ENCODE data around the gene SYNE1.

Gene SYNE1

DNA sequence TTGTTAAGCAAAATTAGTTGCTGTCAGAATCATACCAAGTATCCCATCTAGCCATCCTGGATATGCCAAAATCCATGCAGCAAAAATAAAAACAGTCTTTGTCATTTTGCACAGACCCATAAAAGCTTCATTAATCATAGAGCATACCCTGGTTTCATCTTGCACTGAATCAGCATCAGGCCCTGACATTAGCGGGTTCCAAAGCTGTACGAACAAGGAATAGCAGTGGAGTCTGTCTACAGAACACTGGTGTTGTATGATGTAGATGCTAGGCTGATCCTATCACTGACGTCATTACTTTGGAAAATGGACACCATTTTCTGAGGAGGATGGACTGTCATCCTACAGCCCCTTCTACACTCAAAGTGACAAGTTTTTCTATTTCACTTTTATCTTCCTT, 514.1 kb downstream of the SYNE1 start:
- no peak for DNase-seq

DNA sequence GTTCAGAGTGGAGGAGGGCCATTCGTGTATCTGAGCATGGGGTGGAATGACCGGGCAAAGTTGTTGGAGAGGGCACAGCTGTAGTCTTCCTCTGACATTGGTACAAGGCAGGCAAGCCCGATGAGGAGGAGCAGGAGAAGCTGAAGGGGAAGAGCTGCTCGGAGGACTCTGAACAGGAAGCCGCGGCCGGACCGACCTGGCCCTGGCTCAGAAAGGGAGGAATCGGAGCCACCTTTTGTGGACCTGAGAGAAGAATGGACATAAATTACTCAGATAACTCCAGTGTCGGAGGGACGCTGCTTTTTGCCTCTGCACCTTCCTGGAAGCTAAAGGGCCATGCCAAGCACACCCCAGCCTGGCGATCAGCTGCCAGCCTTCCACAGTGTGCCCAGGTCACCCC, 514.7 kb downstream of the SYNE1 start:
- DNase-seq, result no peak

DNA sequence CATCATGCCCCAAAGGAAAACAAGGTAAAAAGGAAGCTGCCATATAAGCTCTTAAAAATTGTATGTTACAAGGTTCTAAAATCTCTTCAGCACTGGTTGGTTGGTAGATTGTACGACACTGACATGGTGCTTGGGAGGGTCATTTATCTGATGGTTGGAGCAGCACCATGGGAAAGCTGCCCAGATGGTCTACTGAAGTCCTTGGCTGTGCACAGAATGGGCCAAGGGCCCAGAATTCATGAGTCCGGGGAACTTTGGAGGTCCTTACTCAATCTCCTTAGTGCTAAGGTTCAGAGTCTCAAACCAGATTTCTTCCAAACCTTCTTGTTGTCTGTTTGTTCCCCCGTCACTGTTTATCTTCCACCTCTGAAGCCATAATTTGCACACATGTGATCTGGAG, 515.3 kb downstream of the SYNE1 start:
- no peak for DNase-seq

DNA sequence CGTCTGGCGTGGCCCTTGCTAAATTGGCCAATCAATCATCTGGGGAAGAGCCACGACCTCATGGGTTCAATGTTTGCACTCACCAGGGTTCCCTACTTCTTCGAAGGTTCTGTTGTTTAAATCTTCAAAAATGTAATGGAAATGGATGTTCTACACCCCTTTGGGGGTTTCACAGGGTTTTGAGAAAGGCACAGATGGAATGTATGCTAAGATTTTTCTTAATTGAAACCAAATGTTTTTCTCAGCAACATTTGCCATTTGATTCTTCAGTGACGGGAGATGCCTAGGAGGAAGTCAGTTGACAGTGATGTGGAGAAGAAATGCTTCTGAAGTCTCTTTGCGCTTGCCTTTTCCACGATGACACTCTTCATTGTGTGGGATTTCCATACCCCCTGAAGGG, 517.3 kb downstream of the SYNE1 start:
- no peak for DNase-seq

DNA sequence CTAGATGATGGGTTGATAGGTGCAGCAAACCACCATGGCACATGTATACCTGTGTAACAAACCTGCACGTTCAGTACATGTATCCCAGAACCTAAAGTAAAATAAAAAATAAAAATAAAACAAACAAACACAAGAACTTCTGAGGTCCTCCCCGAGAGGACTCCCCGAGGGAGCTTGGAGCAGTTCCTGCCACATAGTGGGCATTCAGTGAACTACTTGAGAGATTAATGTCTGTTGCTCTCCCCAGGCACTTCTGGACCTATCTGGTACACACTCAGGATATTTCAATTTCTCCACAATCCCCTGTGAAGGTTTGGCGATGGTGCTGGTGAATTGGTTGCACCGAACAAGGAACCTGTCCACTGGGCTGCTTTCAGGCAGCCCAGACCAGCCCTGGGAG, 518.5 kb downstream of the SYNE1 start:
- DNase-seq, result peak; percentile 6

DNA sequence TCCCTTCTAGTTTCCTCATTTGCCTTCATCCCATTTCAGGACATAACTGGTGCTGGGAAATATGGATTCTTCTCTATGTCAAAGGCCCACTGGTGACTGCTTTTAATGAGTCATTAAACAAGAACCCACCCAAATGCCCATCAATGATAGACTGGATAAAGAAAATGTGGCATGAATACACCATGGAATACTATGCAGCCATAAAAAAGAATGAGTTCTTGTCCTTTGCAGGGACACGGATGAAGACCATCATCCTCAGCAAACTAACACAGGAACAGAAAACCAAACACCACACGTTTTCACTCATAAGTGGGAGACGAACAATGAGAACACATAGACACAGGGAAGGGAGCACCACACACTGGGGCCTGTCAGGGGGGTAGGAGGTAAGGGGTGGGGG, 518.9 kb downstream of the SYNE1 start:
- no peak for DNase-seq

DNA sequence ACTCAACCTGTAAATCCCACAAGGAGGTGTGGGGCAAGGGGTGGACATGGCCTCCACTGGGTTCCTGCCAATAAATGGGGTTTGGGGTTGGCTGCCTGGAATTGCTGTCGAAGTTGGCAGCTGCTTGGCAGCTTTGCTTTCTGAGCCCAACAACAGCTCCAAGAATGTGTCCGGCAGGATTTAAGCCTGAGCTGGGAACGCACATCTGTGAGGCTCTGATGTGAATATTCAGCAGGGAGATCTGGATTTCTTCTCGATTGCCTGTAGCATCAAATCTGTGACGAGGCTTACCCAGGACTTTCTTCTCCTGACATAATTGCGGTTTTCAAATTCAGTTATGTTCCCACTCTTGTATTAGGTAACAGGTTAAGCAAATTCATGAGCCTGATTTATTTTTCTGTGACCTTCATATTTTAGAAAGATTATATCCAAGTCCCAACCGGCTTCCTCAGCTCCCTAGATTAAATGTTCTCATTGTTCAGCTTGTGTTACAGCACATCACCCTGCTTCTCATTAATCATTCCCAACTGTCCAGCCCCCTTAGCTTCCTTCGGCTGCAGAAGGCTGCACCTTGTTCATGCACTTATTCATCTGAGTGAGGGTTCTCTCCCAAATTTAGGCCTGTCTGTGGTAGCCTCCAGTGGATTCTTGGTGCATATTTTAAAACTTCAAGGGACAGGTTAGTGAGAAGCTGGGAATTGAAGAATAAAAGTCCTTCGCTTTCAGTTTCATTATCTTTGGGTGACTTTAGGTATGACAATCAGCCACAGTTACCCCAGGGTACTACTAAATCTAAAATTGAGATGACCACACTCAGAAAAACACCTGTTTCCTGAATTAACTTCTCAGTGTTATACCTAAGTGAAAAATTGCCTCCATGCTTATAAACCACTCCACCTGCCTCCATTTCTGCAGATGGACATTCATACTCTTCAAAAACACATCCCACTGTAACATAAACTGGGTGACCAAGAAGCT, 519.7 kb downstream of the SYNE1 start:
- no peak for DNase-seq

DNA sequence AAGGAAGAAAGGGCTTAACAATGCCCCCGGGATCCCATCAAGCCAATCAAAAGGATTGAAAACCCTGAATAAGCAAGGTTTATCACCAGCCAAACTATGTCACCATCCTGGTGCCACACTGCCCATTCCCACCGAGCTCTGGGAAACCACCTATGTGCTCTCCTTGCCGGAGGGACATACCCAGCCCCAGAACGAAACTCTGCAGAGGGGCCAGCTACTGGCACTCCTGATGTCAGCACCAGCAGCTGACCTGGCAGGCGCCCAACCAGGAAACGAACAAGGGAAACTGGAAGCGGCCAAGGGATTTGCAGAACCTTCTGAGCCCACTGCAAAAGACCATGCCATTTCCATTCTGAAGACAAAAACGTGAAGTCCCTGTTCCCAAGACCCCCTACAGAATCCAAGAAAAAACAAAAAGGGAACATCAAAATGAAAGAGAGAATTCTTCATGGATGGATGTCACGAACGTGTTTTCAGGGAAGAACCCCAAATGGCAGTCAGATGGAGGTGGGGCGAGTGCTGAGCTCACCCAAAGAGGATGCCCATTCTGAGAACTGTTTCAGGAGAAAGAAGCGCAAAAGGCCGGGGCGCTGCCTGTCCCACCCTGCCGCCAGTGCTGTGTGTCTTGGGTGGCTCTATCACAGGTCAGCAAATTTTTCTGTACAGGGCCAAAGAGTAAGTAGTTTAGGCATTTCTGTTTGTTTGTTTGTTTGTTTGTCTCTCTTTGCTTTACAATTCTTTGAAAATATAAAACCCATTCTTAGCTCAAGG, 524.5 kb downstream of the SYNE1 start:
- DNase-seq, result no peak

DNA sequence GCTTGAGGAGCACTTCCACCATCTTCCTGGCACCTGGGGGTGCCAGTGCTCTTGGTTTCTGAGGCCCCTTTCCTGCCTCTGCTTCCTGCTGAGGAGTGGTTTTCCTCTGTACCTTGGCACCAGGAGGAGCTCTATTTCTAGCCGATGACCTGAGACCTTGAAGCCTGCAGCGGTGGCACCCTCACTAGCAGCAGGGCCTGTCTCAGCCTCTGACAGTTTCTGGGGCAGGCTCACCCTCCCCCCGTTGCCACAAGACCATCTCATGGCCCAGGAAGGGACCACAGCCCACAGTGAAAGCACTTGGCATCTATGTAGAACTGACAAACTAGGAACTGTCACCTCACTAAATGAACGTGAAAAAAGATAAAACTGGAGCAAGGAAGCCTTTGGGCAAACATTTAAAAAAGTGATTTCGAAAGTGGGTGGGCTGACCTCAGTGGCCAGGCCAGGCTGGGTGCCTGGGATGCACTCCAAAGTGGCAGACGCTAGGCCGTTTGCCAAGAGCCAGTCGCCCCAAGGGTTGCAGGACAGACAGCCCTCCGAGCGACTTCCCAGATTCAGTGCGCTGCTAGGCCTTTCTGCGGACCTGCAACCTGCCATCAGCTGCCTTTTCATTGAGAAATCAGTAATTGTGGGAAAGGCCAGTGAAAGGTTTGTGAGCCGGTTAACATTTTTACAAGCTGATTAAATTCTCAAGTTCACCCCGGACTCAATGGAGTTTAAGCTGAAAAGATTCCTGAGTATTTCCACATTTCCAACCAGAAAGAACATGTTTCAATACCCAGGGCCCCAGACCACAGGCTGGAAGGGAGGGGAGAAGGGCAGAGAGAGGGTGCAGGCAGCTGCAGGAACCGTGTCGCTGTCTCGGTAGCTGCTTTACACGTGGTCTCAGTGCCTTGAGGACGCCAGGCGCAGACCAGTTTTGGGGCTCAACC, 526.0 kb downstream of the SYNE1 start:
- DNase-seq, result no peak

DNA sequence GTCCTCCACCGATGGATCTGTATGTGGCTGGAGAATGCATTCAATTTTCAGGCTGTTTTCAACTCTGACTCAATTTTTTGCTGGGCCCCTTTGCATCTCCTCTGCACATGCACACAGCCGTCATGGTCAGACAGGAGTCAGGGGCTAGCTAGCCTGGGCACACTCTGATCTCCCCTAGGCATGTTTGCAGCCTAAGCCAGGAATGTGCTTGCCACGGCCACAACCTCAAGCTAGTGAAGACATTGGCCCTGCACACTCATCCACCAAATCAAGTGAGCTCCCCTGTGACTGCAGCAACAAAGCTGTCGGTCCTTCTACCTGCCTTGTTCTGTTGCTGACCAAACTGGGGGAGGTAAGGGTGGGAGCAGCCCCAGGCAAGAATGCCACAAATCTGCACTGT, 529.2 kb downstream of the SYNE1 start:
- no peak for DNase-seq

DNA sequence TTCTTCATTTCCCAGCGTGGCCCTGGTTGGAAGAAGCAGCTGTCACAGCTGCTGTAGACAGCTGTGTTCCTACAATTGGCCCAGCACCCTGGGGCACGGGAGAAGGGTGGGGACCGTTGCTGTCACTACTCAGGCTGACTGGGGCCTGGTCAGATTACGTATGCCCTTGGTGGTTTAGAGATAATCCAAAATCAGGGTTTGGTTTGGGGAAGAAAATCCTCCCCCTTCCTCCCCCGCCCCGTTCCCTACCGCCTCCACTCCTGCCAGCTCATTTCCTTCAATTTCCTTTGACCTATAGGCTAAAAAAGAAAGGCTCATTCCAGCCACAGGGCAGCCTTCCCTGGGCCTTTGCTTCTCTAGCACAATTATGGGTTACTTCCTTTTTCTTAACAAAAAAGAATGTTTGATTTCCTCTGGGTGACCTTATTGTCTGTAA, 537.0 kb downstream of the SYNE1 start:
- peak; percentile 43 for DNase-seq

DNA sequence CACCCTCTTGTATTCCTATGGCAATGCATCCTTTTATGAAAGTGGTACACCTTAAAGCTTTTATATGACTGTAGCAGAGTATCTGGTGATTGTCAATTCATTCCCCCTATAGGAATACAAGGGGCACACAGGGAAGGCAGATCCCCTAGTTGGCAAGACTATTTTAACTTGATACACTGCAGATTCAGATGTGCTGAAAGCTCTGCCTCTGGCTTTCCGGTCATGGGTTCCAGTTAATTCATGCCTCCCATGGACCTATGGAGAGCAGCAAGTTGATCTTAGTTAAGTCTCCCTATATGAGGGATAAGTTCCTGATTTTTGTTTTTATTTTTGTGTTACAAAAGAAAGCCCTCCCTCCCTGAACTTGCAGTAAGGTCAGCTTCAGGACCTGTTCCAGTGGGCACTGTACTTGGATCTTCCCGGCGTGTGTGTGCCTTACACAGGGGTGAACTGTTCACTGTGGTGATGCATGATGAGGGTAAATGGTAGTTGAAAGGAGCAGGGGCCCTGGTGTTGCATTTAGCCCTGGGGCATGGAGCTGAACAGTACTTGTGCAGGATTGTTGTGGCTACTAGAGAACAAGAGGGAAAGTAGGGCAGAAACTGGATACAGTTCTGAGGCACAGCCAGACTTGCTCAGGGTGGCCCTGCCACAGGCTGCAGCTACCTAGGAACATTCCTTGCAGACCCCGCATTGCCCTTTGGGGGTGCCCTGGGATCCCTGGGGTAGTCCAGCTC, 537.5 kb downstream of the SYNE1 start:
- DNase-seq, result no peak

DNA sequence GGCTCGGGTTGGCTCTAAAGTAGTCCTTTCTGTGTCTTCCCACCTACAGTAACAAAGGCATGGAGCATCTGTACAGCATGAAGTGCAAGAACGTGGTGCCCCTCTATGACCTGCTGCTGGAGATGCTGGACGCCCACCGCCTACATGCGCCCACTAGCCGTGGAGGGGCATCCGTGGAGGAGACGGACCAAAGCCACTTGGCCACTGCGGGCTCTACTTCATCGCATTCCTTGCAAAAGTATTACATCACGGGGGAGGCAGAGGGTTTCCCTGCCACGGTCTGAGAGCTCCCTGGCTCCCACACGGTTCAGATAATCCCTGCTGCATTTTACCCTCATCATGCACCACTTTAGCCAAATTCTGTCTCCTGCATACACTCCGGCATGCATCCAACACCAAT, 538.5 kb downstream of the SYNE1 start:
- no peak for DNase-seq

DNA sequence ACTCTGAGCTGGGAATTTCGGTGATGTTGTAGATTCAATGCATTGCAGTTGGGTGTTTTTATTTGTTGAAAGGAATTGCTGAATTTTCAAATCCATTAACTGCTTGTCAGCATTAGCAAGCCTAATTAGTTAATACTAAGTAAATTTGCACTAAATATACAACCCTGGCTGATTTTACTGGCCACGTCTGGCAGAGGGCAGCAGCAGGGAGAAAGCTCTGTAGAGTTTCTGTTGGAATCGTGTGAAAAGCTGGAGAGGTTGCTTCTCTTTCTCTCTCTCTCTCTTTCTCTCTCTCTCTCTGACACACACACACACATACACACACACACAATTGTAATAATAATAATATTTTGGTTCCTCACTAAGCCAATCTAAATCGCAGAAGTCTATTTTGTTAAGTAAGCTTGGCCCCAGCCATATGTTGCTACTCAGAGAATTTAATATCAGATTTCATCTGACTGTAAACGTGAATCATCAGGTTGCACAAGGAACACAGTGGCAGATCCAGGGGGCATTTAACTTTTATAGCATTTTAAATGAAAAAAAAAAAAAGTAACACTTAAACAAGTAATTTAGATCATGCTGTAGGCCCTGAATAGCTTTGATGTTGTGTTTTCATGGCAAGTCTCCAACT, 540.2 kb downstream of the SYNE1 start:
- no peak for DNase-seq

DNA sequence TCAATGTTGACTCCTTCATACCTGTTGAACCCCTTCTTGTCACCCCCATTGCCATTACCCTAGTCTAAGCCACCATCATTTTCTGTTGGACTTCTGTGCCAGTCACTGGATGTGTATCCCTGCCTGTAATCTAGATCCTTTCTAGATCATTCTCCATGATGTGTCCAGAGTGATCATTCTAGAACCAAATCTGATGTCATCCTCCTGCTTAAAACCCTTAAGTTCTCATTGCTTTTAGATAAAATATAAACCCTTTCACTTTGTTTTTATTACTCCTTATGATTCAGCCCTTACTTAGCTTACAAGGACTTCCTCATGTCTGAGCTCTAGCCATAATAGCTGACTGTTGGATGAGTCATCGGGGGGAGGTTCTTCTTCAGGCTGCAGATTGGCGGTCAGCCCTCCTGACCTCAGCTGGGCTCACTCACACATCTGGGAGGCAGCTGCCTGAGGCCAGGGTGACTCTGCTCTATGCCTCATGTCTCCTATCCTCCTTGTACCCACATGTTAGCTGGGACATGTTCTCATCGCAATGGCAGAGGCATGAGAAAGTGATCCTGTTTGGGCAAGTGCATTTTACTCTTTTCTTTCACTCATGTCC, 542.1 kb downstream of the SYNE1 start:
- peak; percentile 66 for DNase-seq

DNA sequence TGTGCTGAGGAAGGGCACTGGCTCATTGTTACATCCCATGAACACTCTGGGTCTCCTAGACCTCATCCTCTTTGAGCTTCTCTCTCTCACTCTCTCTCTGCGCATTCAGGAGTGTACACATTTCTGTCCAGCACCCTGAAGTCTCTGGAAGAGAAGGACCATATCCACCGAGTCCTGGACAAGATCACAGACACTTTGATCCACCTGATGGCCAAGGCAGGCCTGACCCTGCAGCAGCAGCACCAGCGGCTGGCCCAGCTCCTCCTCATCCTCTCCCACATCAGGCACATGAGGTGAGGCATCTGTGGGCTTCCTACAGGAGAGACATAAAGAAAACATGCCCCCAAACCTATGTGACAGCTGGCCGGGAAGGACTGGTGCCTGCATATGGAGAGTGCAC, 542.9 kb downstream of the SYNE1 start:
- DNase-seq, result no peak

DNA sequence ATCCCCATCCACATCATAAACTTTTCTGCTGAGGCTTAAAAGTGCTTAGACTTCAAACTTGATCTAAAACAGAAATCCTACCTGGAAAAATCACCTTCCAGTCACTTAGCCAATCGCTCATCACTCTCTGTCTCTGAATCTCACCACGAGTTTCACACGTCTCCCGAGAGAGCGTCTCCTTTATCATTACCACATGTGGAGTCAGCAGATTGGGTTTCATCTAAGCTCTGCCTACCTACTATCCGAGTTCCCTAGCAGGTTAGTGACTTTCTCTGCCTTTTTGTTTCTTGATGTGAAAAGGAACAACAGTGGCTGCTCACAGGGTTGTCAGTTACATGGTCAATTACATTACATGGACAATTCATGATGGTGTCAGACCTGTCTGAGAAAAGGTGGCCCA, 543.5 kb downstream of the SYNE1 start:
- DNase-seq, result no peak

DNA sequence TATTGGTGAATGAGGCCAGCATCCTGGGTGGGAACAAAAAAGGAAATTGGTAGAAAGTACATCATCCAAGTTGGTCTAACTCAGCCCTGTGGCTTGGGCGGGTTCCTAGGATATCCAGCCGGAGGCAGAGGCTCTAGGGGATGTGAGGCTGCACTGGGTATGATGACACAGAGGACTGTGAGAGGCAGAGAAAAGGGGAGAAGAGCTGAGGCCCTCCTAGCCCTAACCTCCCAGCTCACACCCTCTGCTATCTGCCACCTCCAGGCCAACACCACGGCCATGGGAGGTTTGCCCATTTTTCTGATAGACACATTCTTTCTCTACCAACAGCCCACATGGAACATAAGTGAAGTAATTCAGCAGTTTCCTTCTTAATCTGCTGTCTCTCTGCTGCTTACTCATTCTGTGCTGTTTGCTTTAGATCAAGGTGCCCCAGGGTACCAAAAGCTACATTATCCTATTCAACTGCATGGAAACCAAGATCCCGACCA, 545.3 kb downstream of the SYNE1 start:
- DNase-seq, result peak; percentile 80

DNA sequence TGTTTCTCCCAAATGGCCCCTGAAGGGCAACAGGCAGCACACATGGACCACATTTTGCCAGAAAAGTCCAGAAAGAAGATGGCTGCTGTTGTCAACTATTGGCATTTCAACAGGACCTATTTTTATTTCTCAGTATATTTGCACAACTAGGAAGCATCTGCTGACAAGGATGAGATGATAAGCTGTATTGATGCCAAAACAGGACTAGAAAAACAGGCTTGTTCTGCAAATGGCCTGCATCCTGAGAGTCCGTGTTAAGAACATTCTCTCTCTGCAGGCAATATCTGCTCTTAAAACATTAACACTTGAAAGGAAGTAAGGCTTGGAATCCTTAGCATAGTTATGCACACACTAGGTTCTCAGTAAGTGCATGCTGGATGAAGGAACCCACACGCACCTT, 546.0 kb downstream of the SYNE1 start:
- DNase-seq, result peak; percentile 16

DNA sequence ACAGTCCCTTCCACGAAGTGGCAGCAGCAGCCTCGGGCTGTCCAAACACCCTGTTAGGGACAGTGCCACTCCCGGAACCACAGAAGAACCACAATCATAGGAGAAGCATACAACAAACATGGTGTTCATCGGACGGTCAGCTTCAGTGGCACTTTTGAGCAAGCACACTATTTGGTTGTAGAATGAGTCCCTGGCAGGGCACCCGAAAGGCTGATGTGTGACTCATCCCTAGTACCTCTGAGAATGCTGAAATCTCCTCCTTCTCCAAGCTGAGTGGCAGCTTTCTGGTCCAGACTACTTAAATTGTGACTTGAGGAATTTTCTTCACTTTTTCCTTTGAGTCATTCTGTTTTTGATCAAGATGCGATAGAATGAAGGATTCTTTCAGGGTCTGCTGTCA, 547.2 kb downstream of the SYNE1 start:
- DNase-seq, result no peak

DNA sequence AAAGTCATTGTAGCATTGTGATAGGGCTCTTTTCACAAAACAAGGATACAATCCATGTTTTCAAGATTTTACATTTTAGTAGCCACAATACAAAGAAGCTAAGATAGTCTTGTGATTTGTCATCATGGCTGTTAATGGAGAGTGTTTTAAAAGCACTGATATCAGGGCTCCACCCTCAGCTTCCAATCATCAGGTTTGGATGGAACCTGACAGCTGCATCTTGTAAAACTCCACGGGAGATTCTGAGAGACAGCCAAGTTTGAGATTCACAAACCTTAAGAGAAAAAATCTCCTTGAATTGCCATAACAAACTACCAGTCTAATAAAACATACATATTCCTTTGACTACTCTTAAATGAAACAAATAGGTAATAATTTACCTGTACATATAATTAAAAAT, 549.5 kb downstream of the SYNE1 start:
- no peak for DNase-seq
